ENCODE data around the gene S100A3.
"Not testable (repeated sequence)": the region's sequence is repeated elsewhere in the genome, so short reads cannot be mapped to it uniquely, and the experiment has no call there.

GRCh38 chr1:153588033-153588432 lies 39.0 kb upstream of the S100A3 start:
- not testable (repeated sequence) for TF ChIP-seq POLR2A, CTCF (IDR thresholded peaks at IDR 0.05)
